Stimulated activated CD4-positive, alpha-beta T cell treated with anti-CD3 and anti-CD28 coated beads, TNF-alpha, amount 100 ng/mL, for 1 hour (primary cell): ENCODE results near the gene IPO4.

Source experiments
- DNase-seq, 3 donors: peaks; one replicate each; pipeline ENCODE4 v3.0.0-alpha.2; 2020; ENCODE audit warnings: low read depth in 3 of 3, low spot score in 1 of 3

Gene IPO4

GRCh38 chr14:24147761-24148428, 40.7 kb downstream of the IPO4 start:
- DNase-seq = no peak

GRCh38 chr14:24146978-24147760, 41.4 kb downstream of the IPO4 start, which contains the start of gene RNF31:
RNF31 (plus strand) TSS chr14:24147498; CDS start chr14:24147699, 201 bp downstream.
- DNase-seq = peak; percentile 91 to 92 (median 92)

GRCh38 chr14:24146453-24146977, 42.1 kb downstream of the IPO4 start, which contains the start of gene PSME2:
PSME2 (minus strand) TSS chr14:24146610; CDS start chr14:24146581, 29 bp downstream.
- DNase-seq = peak; percentile 56 to 65 (median 63)

- DNase-seq = no peak
Observed at GRCh38 chr14:24145690-24146452, 42.7 kb downstream of the IPO4 start.

GRCh38 chr14:24145219-24145618, 43.4 kb downstream of the IPO4 start:
- DNase-seq = no peak

GRCh38 chr14:24144451-24144850, 44.2 kb downstream of the IPO4 start:
- no peak for DNase-seq

- no peak for DNase-seq
Observed at GRCh38 chr14:24143511-24143910, 45.1 kb downstream of the IPO4 start.

GRCh38 chr14:24141097-24141880, 47.3 kb downstream of the IPO4 start, which contains the start of gene EMC9:
EMC9 (minus strand) TSS chr14:24141591; CDS start chr14:24141304, 287 bp downstream.
- peak; percentile 97 to 98 (median 97) for DNase-seq

GRCh38 chr14:24139272-24139934, 49.2 kb downstream of the IPO4 start:
- DNase-seq = no peak

GRCh38 chr14:24138396-24139271, 50.0 kb downstream of the IPO4 start:
- DNase-seq = no peak

GRCh38 chr14:24137529-24138395, 50.9 kb downstream of the IPO4 start:
- DNase-seq = no peak

GRCh38 chr14:24136684-24137528, 51.7 kb downstream of the IPO4 start:
- no peak for DNase-seq

GRCh38 chr14:24135834-24136683, 52.6 kb downstream of the IPO4 start, which contains the start of gene PSME1:
PSME1 (plus strand) TSS chr14:24136194; CDS start chr14:24136263, 69 bp downstream.
- DNase-seq = peak; percentile 86 to 96 (median 93)

- no peak for DNase-seq
Observed at GRCh38 chr14:24135584-24135833, 53.1 kb downstream of the IPO4 start.

- DNase-seq = no peak
Observed at GRCh38 chr14:24133735-24134134, 54.9 kb downstream of the IPO4 start.

- DNase-seq = no peak
Observed at GRCh38 chr14:24132976-24133375, 55.6 kb downstream of the IPO4 start.
